Stimulated activated CD8-positive, alpha-beta memory T cell treated with anti-CD3 and anti-CD28 coated beads, Interleukin-2, amount 100 ng/mL, for 1 hour (primary cell): ENCODE measurements around the gene DNASE1L3.

Experiments used
- DNase-seq, 2 donors: peaks; one replicate each; pipeline ENCODE4 v3.0.0-alpha.2; 2020; ENCODE audit warnings: low read depth in 2 of 2

Gene DNASE1L3

GRCh38 chr3:58200846-58201355 is 9.9 kb downstream of the DNASE1L3 start:
- no peak for DNase-seq

GRCh38 chr3:58200121-58200709 is 10.6 kb downstream of the DNASE1L3 start:
- DNase-seq = no peak

GRCh38 chr3:58198804-58199203 is 12.0 kb downstream of the DNASE1L3 start:
- DNase-seq = no peak

- no peak for DNase-seq
These were observed 12.4 kb downstream of the DNASE1L3 start for GRCh38 chr3:58198362-58198761.

GRCh38 chr3:58197588-58197987 is 13.2 kb downstream of the DNASE1L3 start:
- DNase-seq = no peak

- no peak for DNase-seq
These were observed 16.9 kb downstream of the DNASE1L3 start for GRCh38 chr3:58193682-58194407.

GRCh38 chr3:58192069-58192468 is 18.7 kb downstream of the DNASE1L3 start:
- no peak for DNase-seq

- no peak for DNase-seq
These were observed 19.3 kb downstream of the DNASE1L3 start for GRCh38 chr3:58191361-58191991.

GRCh38 chr3:58190882-58191281 is 19.9 kb downstream of the DNASE1L3 start:
- DNase-seq = no peak

GRCh38 chr3:58190291-58190690 is 20.5 kb downstream of the DNASE1L3 start:
- DNase-seq = no peak

GRCh38 chr3:58189691-58190090 is 21.1 kb downstream of the DNASE1L3 start:
- no peak for DNase-seq

GRCh38 chr3:58188921-58189451 is 21.8 kb downstream of the DNASE1L3 start:
- DNase-seq = no peak

GRCh38 chr3:58188173-58188564 is 22.6 kb downstream of the DNASE1L3 start:
- DNase-seq = no peak

- DNase-seq = no peak
These were observed 25.8 kb downstream of the DNASE1L3 start for GRCh38 chr3:58184982-58185360.

- DNase-seq = no peak
These were observed 26.3 kb downstream of the DNASE1L3 start for GRCh38 chr3:58184309-58184981.

GRCh38 chr3:58183891-58184290 is 26.9 kb downstream of the DNASE1L3 start:
- no peak for DNase-seq

GRCh38 chr3:58183221-58183620 is 27.6 kb downstream of the DNASE1L3 start:
- DNase-seq = no peak

GRCh38 chr3:58180940-58181587 is 29.7 kb downstream of the DNASE1L3 start:
- no peak for DNase-seq

GRCh38 chr3:58180099-58180880 is 30.5 kb downstream of the DNASE1L3 start:
- no peak for DNase-seq

- DNase-seq = no peak
These were observed 31.3 kb downstream of the DNASE1L3 start for GRCh38 chr3:58179235-58180098.
